IMR-90 (cell line): ENCODE data around the gene SLC25A51. TPM values are rescaled to one million over a fixed set of nuclear protein-coding genes. Genes with fewer than 3 reads are reported as not detected.

Experiments
- ATAC-seq: fragments of 200-7000 bp; cut with Tn5 transposase; 2 replicates; pipeline ENCODE4 v1.9.1; 2020; ENCODE audit warnings: low read depth, mild to moderate bottlenecking, moderate library complexity
- BruUV-seq: library from RNA; stranded (reverse); fragments of 400-500 nt; replicated peaks from 2 replicates; lab custom pipeline; 2021; lab: Mats Ljungman, UMichigan
- CTCF ChIA-PET: fragments of 300-600 bp; formaldehyde crosslinking; extraction: SDS; loops from one replicate; lab custom pipeline; 2021; ENCODE audit warnings: antibody characterized with exemption; lab: Yijun Ruan, JAX
- POLR2A ChIA-PET: fragments of 300-600 bp; sonication (Branson Sonifier 250); formaldehyde crosslinking; loops from one replicate; lab custom pipeline; 2022; ENCODE audit warnings: antibody characterized with exemption; ENCODE audit not compliant: unreplicated experiment; lab: Charles Lee
- DNase-seq: peaks from one replicate; pipeline ENCODE4 v3.0.0; 2013
- H2AFZ ChIP-seq: replicated peaks from 2 replicates; pipeline ENCODE3; 2013; ENCODE audit warnings: low read length, mild to moderate bottlenecking; ENCODE audit not compliant: poor library complexity
- H2AK5ac ChIP-seq: 2 replicates; pipeline ENCODE4 v1.6.1; 2013; ENCODE audit warnings: low read depth, low read length, inconsistent platforms
- H2AK9ac ChIP-seq: replicated peaks from 2 replicates; pipeline ENCODE3; 2013; ENCODE audit warnings: mild to moderate bottlenecking, low read depth, low read length, moderate library complexity; ENCODE audit not compliant: poor library complexity
- H2BK120ac ChIP-seq: 2 replicates; pipeline ENCODE4 v1.6.1; 2013; ENCODE audit warnings: low read depth, low read length, inconsistent platforms
- H2BK15ac ChIP-seq: 3 replicates; pipeline ENCODE4 v1.6.1; 2013; ENCODE audit warnings: low read depth, low read length, inconsistent platforms
- H2BK20ac ChIP-seq: 2 replicates; pipeline ENCODE4 v1.6.1; 2013; ENCODE audit warnings: low read depth, mild to moderate bottlenecking, inconsistent platforms, low read length, moderate library complexity
- H2BK5ac ChIP-seq: 2 replicates; pipeline ENCODE4 v1.6.1; 2013; ENCODE audit warnings: mild to moderate bottlenecking, low read depth, low read length, inconsistent platforms; ENCODE audit not compliant: poor library complexity, severe bottlenecking
- H3K14ac ChIP-seq: replicated peaks from 2 replicates; pipeline ENCODE4 v1.6.1; 2013; ENCODE audit warnings: low read depth, low read length, inconsistent platforms
- H3K18ac ChIP-seq: 2 replicates; pipeline ENCODE4 v1.6.1; 2013; ENCODE audit warnings: low read depth, low read length, control low read depth
- H3K23ac ChIP-seq: 2 replicates; pipeline ENCODE4 v1.6.1; 2013; ENCODE audit warnings: low read depth, low read length, inconsistent platforms
- H3K27ac ChIP-seq: 2 replicates; pipeline ENCODE4 v1.5.1; 2013; ENCODE audit warnings: mild to moderate bottlenecking, control low read depth, low read length; ENCODE audit not compliant: insufficient read depth
- H3K27me3 ChIP-seq: 2 replicates; pipeline ENCODE4 v1.6.1; 2013; ENCODE audit warnings: low read length; ENCODE audit not compliant: control insufficient read depth, insufficient read depth
- H3K36me3 ChIP-seq: 2 replicates; pipeline ENCODE4 v1.6.1; 2013; ENCODE audit warnings: low read length, mixed read lengths; ENCODE audit not compliant: control insufficient read depth, insufficient read depth
- H3K4ac ChIP-seq: 2 replicates; pipeline ENCODE4 v1.6.1; 2013; ENCODE audit warnings: low read depth, low read length, inconsistent platforms
- H3K4me1 ChIP-seq: 2 replicates; pipeline ENCODE4 v1.6.1; 2013; ENCODE audit warnings: low read length, mixed read lengths; ENCODE audit not compliant: control insufficient read depth, insufficient read depth
- H3K4me2 ChIP-seq: 2 replicates; pipeline ENCODE4 v1.6.1; 2013; ENCODE audit warnings: low read depth, mild to moderate bottlenecking, control low read depth, low read length, moderate library complexity
- H3K4me3 ChIP-seq: 2 replicates; pipeline ENCODE4 v1.5.1; 2013; ENCODE audit warnings: low read depth, mild to moderate bottlenecking, control low read depth, low read length, moderate library complexity; ENCODE audit not compliant: insufficient read depth
- H3K56ac ChIP-seq: 2 replicates; pipeline ENCODE4 v1.6.1; 2013; ENCODE audit warnings: low read length, inconsistent platforms; ENCODE audit not compliant: insufficient read depth; ENCODE audit errors: extremely low read depth
- H3K79me1 ChIP-seq, 2 experiments: 2 replicates each; pipeline ENCODE4 v1.6.1; 2013; ENCODE audit warnings: low read length in 2 of 2, inconsistent platforms in 1 of 2, low read depth in 1 of 2
- H3K9ac ChIP-seq: 2 replicates; pipeline ENCODE4 v1.6.1; 2013; ENCODE audit warnings: low read depth, low read length, control low read depth
- H3K9me1 ChIP-seq: 2 replicates; pipeline ENCODE4 v1.6.1; 2013; ENCODE audit warnings: low read length, inconsistent platforms; ENCODE audit not compliant: insufficient read depth
- H3K9me3 ChIP-seq: 2 replicates; pipeline ENCODE4 v1.6.1; 2013; ENCODE audit warnings: low read length; ENCODE audit not compliant: control insufficient read depth, insufficient read depth
- H4K20me1 ChIP-seq: 2 replicates; pipeline ENCODE4 v1.6.1; 2013; ENCODE audit warnings: low read length, inconsistent platforms; ENCODE audit not compliant: insufficient read depth
- H4K5ac ChIP-seq: 2 replicates; pipeline ENCODE4 v1.6.1; 2013; ENCODE audit warnings: mild to moderate bottlenecking, low read depth, low read length, control low read depth
- H4K8ac ChIP-seq, 2 experiments: 2 replicates each; pipeline ENCODE4 v1.6.1; 2013; ENCODE audit warnings: low read depth in 2 of 2, low read length in 2 of 2, control low read depth in 1 of 2, inconsistent platforms in 1 of 2
- H4K91ac ChIP-seq: 2 replicates; pipeline ENCODE4 v1.6.1; 2013; ENCODE audit warnings: low read depth, low read length, inconsistent platforms; ENCODE audit not compliant: insufficient read depth
- BHLHE40 ChIP-seq: fragments of 150-350 bp; IDR thresholded peaks from 2 replicates; pipeline ENCODE4 v1.6.1; 2016; ENCODE audit warnings: mild to moderate bottlenecking, low read depth, low read length
- CHD1 ChIP-seq: IDR thresholded peaks from 2 replicates; pipeline ENCODE4 v1.6.1; 2012; ENCODE audit warnings: low read depth, low read length, improper control_type of control experiment
- NFE2L2 ChIP-seq: fragments of 150-350 bp; IDR thresholded peaks from 2 replicates; pipeline ENCODE4 v1.6.1; 2016; ENCODE audit warnings: low read depth, mild to moderate bottlenecking, low read length
- RAD21 ChIP-seq: IDR thresholded peaks from 2 replicates; pipeline ENCODE4 v1.6.1; 2012; ENCODE audit warnings: low read length, improper control_type of control experiment
- SMC3 ChIP-seq: fragments of 150-350 bp; IDR thresholded peaks from 2 replicates; pipeline ENCODE4 v1.6.1; 2016; ENCODE audit warnings: low read depth, mild to moderate bottlenecking, antibody characterized with exemption, low read length, moderate library complexity
- WGBS, 2 experiments: methylation state at CpG; one replicate each; pipeline versions ENCODE4 v1.1.5 to v1.1.7; 2013; ENCODE audit warnings: missing lambda C conversion rate in 2 of 2; ENCODE audit not compliant: insufficient read length in 1 of 2; ENCODE audit errors: extremely low coverage in 2 of 2; 5-methylcytosine and 5-hydroxymethylcytosine counted together
- dilution Hi-C: fragments of 300-500 bp; cut with HindIII; formaldehyde crosslinking; loops from one replicate; pipeline ENCODE4 v1.14.3; 2018; ENCODE audit warnings: low sequenced_read_pairs; ENCODE audit not compliant: unreplicated experiment
- in situ Hi-C: fragments of 300-500 bp; cut with MboI; formaldehyde crosslinking; loops from 3 replicates; pipeline ENCODE4 v1.14.3; 2019; ENCODE audit warnings: low sequenced_read_pairs, inconsistent platforms, mixed read lengths
- intact Hi-C: fragments of 100-400 bp; cut with micrococcal nuclease; formaldehyde crosslinking; loops from 2 replicates; pipeline ENCODE4 v1.10.0; 2022
- polyA plus RNA-seq, 3 experiments: library from polyadenylated mRNA; depleted of rRNA; stranded (reverse); fragments of >200 nt; gene quantifications; 2 replicates each; pipeline ENCODE4 v1.2.3, GENCODE V29; 2012; ENCODE audit warnings: low replicate concordance in 1 of 3
- total RNA-seq: library from RNA; depleted of rRNA; stranded (reverse); fragments of >200 nt; gene quantifications from 2 replicates; pipeline ENCODE4 v1.2.3, GENCODE V29; 2012
- TF ChIP-seq, protein P1 (sequence below): fragments of 150-350 bp; IDR thresholded peaks from 2 replicates; pipeline ENCODE4 v1.6.1; 2017; ENCODE audit warnings: mild to moderate bottlenecking, antibody characterized with exemption, low read length, low read depth

The SLC25A51 gene
- total and polyA plus RNA-seq, 2 of the 4 experiments (the other 2 are of a cell fraction) = 14.1 to 81.6 TPM

DNA sequence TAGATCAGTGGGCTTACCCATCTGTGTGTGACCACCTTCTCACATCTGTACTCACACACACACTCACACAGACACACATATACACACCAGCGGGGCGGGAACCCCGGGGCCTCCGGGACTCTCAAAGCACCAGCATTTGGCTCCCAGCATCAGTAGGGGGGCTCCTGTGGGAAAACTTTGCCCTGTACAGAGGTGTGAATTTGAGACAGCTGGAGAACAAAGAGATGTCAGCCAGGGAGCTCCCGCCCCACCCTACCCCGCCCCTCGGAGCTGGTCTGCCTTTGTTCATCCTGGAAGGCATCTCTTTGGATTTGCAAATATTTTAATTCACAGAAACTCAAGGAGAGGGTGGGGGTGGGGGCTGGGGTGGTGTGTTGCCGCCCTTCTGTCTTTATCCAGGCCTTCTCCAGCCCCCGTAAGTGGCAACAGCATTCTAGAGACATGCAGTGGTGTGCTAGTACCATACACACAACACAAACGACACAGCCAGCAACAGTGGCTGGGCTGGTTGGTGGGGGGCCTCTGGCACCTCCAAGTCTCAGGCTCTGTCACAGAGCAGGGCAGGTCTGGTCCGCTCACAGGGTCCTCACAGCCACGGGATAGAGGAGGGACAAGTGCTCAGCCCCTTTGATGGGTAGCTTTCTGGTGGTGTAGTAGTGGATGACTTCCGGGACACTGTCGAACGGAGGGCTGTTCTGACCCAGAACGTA is 15.5 kb upstream of the SLC25A51 start (continued):
- TF ChIP-seq NFE2L2 = no peak

DNA sequence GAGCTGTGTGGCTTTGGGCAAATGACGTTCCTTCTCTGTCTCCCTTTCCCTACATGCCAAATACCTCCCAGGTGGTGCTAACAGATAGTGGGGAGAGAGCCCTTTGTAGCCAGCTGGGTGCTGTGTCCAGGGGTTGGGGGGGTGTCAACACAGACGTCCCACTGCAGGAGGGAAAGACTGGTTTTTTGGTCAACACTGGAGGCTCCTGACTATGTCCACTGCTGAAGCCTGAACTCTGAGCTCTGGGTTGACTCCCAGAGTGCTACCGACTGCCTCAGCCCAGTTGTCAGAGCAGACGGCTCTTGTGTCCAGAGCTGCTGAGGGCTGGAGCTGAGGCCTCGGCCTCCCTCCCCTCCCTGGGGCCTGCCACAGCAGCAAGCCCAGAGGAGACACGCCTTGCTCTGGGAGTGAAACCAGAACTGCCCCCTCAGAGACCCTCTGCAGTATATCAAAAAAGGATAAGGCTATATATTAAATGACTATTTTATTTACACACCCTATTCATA is 14.8 kb upstream of the SLC25A51 start:
- intact Hi-C loops = no loop called here
- TF ChIP-seq SMC3 (no peak), BHLHE40 (no peak), RAD21 (no peak), CHD1 (no peak)
- TF ChIP-seq, protein P1, sequence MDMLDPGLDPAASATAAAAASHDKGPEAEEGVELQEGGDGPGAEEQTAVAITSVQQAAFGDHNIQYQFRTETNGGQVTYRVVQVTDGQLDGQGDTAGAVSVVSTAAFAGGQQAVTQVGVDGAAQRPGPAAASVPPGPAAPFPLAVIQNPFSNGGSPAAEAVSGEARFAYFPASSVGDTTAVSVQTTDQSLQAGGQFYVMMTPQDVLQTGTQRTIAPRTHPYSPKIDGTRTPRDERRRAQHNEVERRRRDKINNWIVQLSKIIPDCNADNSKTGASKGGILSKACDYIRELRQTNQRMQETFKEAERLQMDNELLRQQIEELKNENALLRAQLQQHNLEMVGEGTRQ = no peak
- no TSS peak for BruUV-seq
- no peak overlapping the region for H2BK5ac ChIP-seq
- CTCF ChIA-PET = interaction anchor here (0.6 kb wide), 1 partner anchor 96 kb away, joined by 3 read pairs; no protein-coding TSS in a partner anchor
- peaks cover 6% of the 10 kb centered on the region; the same call in 1 of the 2 replicates for H3K9me1 ChIP-seq
- H2AFZ ChIP-seq = no peak overlapping the region
- no peak overlapping the region for H2BK20ac ChIP-seq
- no peak overlapping the region for H2BK15ac ChIP-seq
- H4K91ac ChIP-seq = no peak overlapping the region; the same call in 1 of the 2 replicates
- WGBS, 2 experiments = 44% methylated on average over 2 of the region's 6 CpGs; no CpG with 5 or more reads in 1 of the 2 experiments
- H3K14ac ChIP-seq = no peak overlapping the region
- no peak overlapping the region for H3K4me3 ChIP-seq
- no peak overlapping the region for H3K56ac ChIP-seq
- DNase-seq (no peak), ATAC-seq (no peak)
- no peak overlapping the region for H3K4me2 ChIP-seq
- POLR2A ChIA-PET = no interaction called here
- H2BK120ac ChIP-seq = no peak overlapping the region
- peaks cover 56% of the 10 kb centered on the region for H3K36me3 ChIP-seq
- H4K20me1 ChIP-seq = peaks cover 17% of the 10 kb centered on the region
- H3K18ac ChIP-seq = no peak overlapping the region
- H4K8ac ChIP-seq = peak overlapping the region in 1 of 2 experiments; percentile 22; a peak in 1 of 4 replicates
- H3K27me3 ChIP-seq = no peaks in the 10 kb centered on the region
- H3K9ac ChIP-seq = no peak overlapping the region
- H3K79me1 ChIP-seq = peaks cover 33 to 80% of the 10 kb centered on the region in 2 experiments; a peak in 3 of 4 replicates
- H3K9me3 ChIP-seq = no peaks in the 10 kb centered on the region
- no peak overlapping the region for H3K27ac ChIP-seq
- H2AK5ac ChIP-seq = no peak overlapping the region
- no peak overlapping the region for H4K5ac ChIP-seq
- in situ Hi-C loops = no loop called here
- dilution Hi-C loops = loop anchor here (25.0 kb wide), 1 partner anchor 469 kb away; the partner anchor contains the start of gene ALDH1B1
- H3K4me1 ChIP-seq = peaks cover 17% of the 10 kb centered on the region
- no peak overlapping the region for H2AK9ac ChIP-seq
- no peak overlapping the region for H3K23ac ChIP-seq
- H3K4ac ChIP-seq = no peak overlapping the region; the same call in 1 of the 2 replicates
